ENCODE data around the gene TXNRD3. TPM values are rescaled to one million over a fixed set of nuclear protein-coding genes. Genes with fewer than 3 reads are reported as not detected.

TXNRD3 gene
- total RNA-seq, 1 experiment from 2014 or later, result 7.8 TPM

GRCh38 chr3:126571078-126571477, 83.8 kb downstream of the TXNRD3 start:
- Histone ChIP-seq H3K9me3 (ENCODE audit: low read length) (no peaks in the 10 kb centered on the region), H3F3A (ENCODE audit: low read length, unreplicated experiment) (no peaks in the 10 kb centered on the region), H3K27ac (ENCODE audit: low read length) (no peak overlapping the region), H3K4me3 (ENCODE audit: low read length) (no peak overlapping the region), H3K4me2 (ENCODE audit: low read length) (no peak overlapping the region), H2AFZ (ENCODE audit: low read length) (no peak overlapping the region), H3K36me3 (ENCODE audit: low read depth, low read length) (no peaks in the 10 kb centered on the region), H3K4me1 (ENCODE audit: insufficient read depth, low read length) (no peaks in the 10 kb centered on the region), H3K9ac (ENCODE audit: low read length) (no peak overlapping the region), H3K9me2 (replicated peaks; ENCODE audit: low read length) (no peaks in the 10 kb centered on the region), H3K79me2 (ENCODE audit: low read length) (no peaks in the 10 kb centered on the region), H3K27me3 (ENCODE audit: low read length) (0 out of 2 replicates have a peak, but pooled peaks cover 7% of the 10 kb centered on the region), H4K20me1 (ENCODE audit: low read length) (no peaks in the 10 kb centered on the region)
- intact Hi-C loops (cut with micrococcal nuclease), result no loop called here
- ATAC-seq (no peak), DNase-seq (no peak)
- no TSS peak for BruUV-seq (replicated peaks)
- POLR2A ChIA-PET (ENCODE audit: unreplicated experiment), result no interaction called here
- TF ChIP-seq EZH2phosphoT487 (IDR thresholded peaks at IDR 0.05; ENCODE audit: borderline replicate concordance, low read length), result no peak
- TF ChIP-seq EZH2 (IDR thresholded peaks at IDR 0.05; ENCODE audit: low read length, unreplicated experiment), result no peak
- TF ChIP-seq CTCF (conservative IDR thresholded peaks at IDR 0.05; ENCODE audit: low read depth, low read length), result no peak
- CTCF ChIA-PET, result no interaction called here

- no peak for TF ChIP-seq EZH2 (IDR thresholded peaks at IDR 0.05; ENCODE audit: low read length, unreplicated experiment)
- TF ChIP-seq EZH2phosphoT487 (IDR thresholded peaks at IDR 0.05; ENCODE audit: borderline replicate concordance, low read length), result no peak
- no peak; the same call in 1 of the 2 replicates for TF ChIP-seq CTCF (conservative IDR thresholded peaks at IDR 0.05; ENCODE audit: low read depth, low read length)
- Histone ChIP-seq H3K4me1 (ENCODE audit: insufficient read depth, low read length) (no peaks in the 10 kb centered on the region), H3K4me3 (ENCODE audit: low read length) (no peak overlapping the region), H2AFZ (ENCODE audit: low read length) (no peak overlapping the region), H3K27me3 (ENCODE audit: low read length) (0 out of 2 replicates have a peak, but pooled peaks cover 10% of the 10 kb centered on the region), H3K9me2 (replicated peaks; ENCODE audit: low read length) (no peaks in the 10 kb centered on the region), H4K20me1 (ENCODE audit: low read length) (no peaks in the 10 kb centered on the region), H3K79me2 (ENCODE audit: low read length) (no peaks in the 10 kb centered on the region), H3K36me3 (ENCODE audit: low read depth, low read length) (no peaks in the 10 kb centered on the region), H3K9ac (ENCODE audit: low read length) (no peak overlapping the region), H3K27ac (ENCODE audit: low read length) (no peak overlapping the region), H3K4me2 (ENCODE audit: low read length) (no peak overlapping the region), H3F3A (ENCODE audit: low read length, unreplicated experiment) (no peaks in the 10 kb centered on the region), H3K9me3 (ENCODE audit: low read length) (no peaks in the 10 kb centered on the region)
- DNase-seq (no peak), ATAC-seq (no peak)
- CTCF ChIA-PET, result no interaction called here
- intact Hi-C loops (cut with micrococcal nuclease), result no loop called here
- POLR2A ChIA-PET (ENCODE audit: unreplicated experiment), result no interaction called here
- no TSS peak for BruUV-seq (replicated peaks)
Observed at GRCh38 chr3:126570103-126570541, 84.8 kb downstream of the TXNRD3 start.

GRCh38 chr3:126569390-126569975, 85.4 kb downstream of the TXNRD3 start:
- H3K79me2 ChIP-seq (ENCODE audit: low read length), result no peaks in the 10 kb centered on the region
- intact Hi-C loops (cut with micrococcal nuclease), result no loop called here
- BruUV-seq (replicated peaks), result no TSS peak
- H3K36me3 ChIP-seq (ENCODE audit: low read depth, low read length), result no peaks in the 10 kb centered on the region
- TF ChIP-seq CTCF (conservative IDR thresholded peaks at IDR 0.05; ENCODE audit: low read depth, low read length), result no peak
- no peak for TF ChIP-seq EZH2 (IDR thresholded peaks at IDR 0.05; ENCODE audit: low read length, unreplicated experiment)
- TF ChIP-seq EZH2phosphoT487 (IDR thresholded peaks at IDR 0.05; ENCODE audit: borderline replicate concordance, low read length), result no peak
- H3K4me3 ChIP-seq (ENCODE audit: low read length), result no peak overlapping the region
- DNase-seq (no peak), ATAC-seq (no peak)
- 0 out of 2 replicates have a peak, but pooled peaks cover 10% of the 10 kb centered on the region for H3K27me3 ChIP-seq (ENCODE audit: low read length)
- H3K9me3 ChIP-seq (ENCODE audit: low read length), result no peaks in the 10 kb centered on the region
- no peak overlapping the region for H3K4me2 ChIP-seq (ENCODE audit: low read length)
- no peaks in the 10 kb centered on the region for H4K20me1 ChIP-seq (ENCODE audit: low read length)
- no peak overlapping the region for H3K9ac ChIP-seq (ENCODE audit: low read length)
- no peaks in the 10 kb centered on the region for H3K9me2 ChIP-seq (replicated peaks; ENCODE audit: low read length)
- H3K4me1 ChIP-seq (ENCODE audit: insufficient read depth, low read length), result no peaks in the 10 kb centered on the region
- ChIA-PET CTCF (no interaction called here), POLR2A (ENCODE audit: unreplicated experiment) (no interaction called here)
- H3F3A ChIP-seq (ENCODE audit: low read length, unreplicated experiment), result no peaks in the 10 kb centered on the region
- no peak overlapping the region for H2AFZ ChIP-seq (ENCODE audit: low read length)
- no peak overlapping the region for H3K27ac ChIP-seq (ENCODE audit: low read length)

Measured in PC-3 (cell line).